SK-N-SH treated with all-trans-retinoic acid at 6 μM for 48 hours (cell line): ENCODE results near the gene CHRND.

ENCODE experiments used
- CSDC2 ChIP-seq: fragments of 250-450 bp; sonication (Bioruptor Pico); IDR thresholded peaks from 2 replicates; pipeline ENCODE4 v1.5.0; 2020; ENCODE audit warnings: mild to moderate bottlenecking, moderate library complexity
- ISL1 ChIP-seq: fragments of 250-450 bp; sonication (Bioruptor Pico); IDR thresholded peaks from 2 replicates; pipeline ENCODE4 v2.1.2; 2022; ENCODE audit warnings: mild to moderate bottlenecking, moderate library complexity
- PPARA ChIP-seq: fragments of 250-450 bp; sonication (Bioruptor Pico); IDR thresholded peaks from 2 replicates; pipeline ENCODE4 v1.5.0; 2020; ENCODE audit warnings: mild to moderate bottlenecking, borderline replicate concordance
- TCF4 ChIP-seq: fragments of 250-450 bp; sonication (Bioruptor Pico); IDR thresholded peaks from 2 replicates; pipeline ENCODE4 v1.8.0; 2021; ENCODE audit warnings: mild to moderate bottlenecking, moderate library complexity, borderline replicate concordance
- ZFP30 ChIP-seq: fragments of 450-650 bp; formaldehyde crosslinking; IDR thresholded peaks from 2 replicates; pipeline ENCODE4 v1.5.0; 2022; ENCODE audit warnings: mild to moderate bottlenecking, moderate library complexity
- ZNF70 ChIP-seq: fragments of 450-650 bp; formaldehyde crosslinking; IDR thresholded peaks from 2 replicates; pipeline ENCODE4 v1.5.0; 2020; ENCODE audit warnings: mild to moderate bottlenecking, moderate library complexity
- TF ChIP-seq, protein P1 (sequence below): fragments of 250-450 bp; sonication (Bioruptor Pico); IDR thresholded peaks from 2 replicates; pipeline ENCODE4 v1.5.1; 2020; ENCODE audit warnings: low read depth, mild to moderate bottlenecking, moderate library complexity

DNA sequence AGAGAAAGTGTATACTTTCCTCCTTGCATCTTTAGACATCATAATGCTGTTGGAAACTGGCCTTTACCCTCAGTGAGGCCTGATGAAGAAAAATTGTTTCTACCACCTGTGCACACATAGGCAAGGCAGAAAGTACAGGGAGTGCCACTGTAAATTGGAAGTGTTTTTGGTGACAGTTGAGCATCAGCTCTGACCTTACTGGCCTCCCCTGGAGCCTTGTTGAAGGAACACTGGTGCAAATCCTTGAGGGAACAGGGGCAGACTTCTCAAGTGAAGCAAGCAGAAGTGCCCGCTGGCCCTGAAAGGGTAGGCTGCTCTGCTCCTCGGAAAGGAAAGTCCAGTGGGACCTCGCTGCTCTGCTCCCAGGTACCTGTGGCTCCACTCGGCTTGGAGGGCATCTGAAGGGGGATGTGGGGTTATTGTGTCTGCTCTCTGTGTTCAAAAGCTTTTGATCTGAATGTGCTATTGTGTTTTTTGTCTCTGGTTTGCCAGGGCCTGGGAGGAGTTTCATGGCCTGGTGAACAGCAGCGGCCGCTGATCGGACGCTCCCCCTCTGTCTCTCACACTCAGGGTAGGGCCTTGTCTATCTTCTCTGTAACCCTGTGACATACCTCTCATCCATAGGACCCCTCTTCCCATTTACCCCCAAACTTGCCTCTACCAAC lies 47.9 kb downstream of the CHRND start:
- TF ChIP-seq ZFP30 (CRISPR knock-in tag) (no peak), PPARA (CRISPR knock-in tag) (no peak), ISL1 (CRISPR knock-in tag) (no peak), CSDC2 (no peak), ZNF70 (no peak), TCF4 (CRISPR knock-in tag) (no peak)
- TF ChIP-seq, protein P1, sequence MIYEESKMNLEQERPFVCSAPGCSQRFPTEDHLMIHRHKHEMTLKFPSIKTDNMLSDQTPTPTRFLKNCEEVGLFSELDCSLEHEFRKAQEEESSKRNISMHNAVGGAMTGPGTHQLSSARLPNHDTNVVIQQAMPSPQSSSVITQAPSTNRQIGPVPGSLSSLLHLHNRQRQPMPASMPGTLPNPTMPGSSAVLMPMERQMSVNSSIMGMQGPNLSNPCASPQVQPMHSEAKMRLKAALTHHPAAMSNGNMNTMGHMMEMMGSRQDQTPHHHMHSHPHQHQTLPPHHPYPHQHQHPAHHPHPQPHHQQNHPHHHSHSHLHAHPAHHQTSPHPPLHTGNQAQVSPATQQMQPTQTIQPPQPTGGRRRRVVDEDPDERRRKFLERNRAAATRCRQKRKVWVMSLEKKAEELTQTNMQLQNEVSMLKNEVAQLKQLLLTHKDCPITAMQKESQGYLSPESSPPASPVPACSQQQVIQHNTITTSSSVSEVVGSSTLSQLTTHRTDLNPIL (CRISPR knock-in tag): no peak
